Lower leg skin (tissue), 3 donors: ENCODE results near the gene SCRN1.

Experiments
- POLR2A ChIP-seq, 2 donors: fragments of 450-650 bp; IDR thresholded peaks; one replicate each; pipeline ENCODE4 v1.6.1; 2016 to 2017; ENCODE audit warnings: antibody characterized with exemption in 2 of 2, mild to moderate bottlenecking in 1 of 2, moderate library complexity in 1 of 2
- TF ChIP-seq, protein P1 (sequence below), 3 donors: fragments of 450-650 bp; IDR thresholded peaks; one replicate each; pipeline ENCODE4 v1.5.1; 2016; ENCODE audit warnings: antibody characterized with exemption in 3 of 3, mild to moderate bottlenecking in 3 of 3, moderate library complexity in 2 of 3

DNA sequence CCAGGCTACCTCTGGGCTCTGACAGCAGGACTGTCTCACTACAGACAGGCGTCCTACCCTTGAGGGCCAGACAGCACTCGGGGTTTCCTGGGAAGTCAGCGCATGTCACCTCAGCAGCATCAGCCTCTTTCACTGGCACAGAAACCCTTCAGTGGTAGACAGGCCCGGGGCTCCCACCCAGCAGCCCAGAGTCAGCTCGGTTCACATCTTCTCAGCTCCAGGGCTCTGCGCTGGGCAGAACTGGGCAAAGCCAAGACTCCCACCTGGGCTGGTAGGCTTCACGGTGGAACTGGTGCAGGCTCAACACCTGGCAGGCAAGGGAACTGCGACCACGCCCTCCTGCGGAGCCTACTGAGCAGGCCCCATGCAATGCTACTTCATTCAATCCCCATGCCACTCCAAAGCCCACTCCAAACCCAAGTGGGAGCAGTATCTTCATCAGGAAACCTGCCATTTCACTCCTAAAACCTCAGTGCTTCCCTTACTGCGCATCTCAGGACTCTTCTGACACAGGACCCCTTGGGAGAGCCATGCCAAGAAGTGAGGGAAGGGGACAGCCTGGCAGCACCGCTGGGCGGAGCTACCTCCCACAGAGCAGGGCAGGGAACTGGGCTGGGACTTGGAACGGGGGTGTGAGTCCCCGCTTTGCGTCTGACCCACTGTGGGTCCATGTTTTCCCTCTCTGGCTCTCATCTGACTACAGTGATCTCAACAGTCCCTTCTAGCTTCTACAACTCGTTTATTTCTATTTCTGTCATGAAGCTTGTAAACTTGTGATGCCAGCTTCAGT lies 60.4 kb downstream of the SCRN1 start:
- TF ChIP-seq, protein P1, sequence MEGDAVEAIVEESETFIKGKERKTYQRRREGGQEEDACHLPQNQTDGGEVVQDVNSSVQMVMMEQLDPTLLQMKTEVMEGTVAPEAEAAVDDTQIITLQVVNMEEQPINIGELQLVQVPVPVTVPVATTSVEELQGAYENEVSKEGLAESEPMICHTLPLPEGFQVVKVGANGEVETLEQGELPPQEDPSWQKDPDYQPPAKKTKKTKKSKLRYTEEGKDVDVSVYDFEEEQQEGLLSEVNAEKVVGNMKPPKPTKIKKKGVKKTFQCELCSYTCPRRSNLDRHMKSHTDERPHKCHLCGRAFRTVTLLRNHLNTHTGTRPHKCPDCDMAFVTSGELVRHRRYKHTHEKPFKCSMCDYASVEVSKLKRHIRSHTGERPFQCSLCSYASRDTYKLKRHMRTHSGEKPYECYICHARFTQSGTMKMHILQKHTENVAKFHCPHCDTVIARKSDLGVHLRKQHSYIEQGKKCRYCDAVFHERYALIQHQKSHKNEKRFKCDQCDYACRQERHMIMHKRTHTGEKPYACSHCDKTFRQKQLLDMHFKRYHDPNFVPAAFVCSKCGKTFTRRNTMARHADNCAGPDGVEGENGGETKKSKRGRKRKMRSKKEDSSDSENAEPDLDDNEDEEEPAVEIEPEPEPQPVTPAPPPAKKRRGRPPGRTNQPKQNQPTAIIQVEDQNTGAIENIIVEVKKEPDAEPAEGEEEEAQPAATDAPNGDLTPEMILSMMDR (IDR thresholded peaks at IDR 0.05) = no peak
- TF ChIP-seq POLR2A (IDR thresholded peaks at IDR 0.05) = no peak
